ENCODE measurements around the gene GSPT1. TPM values are rescaled to one million over a fixed set of nuclear protein-coding genes. Genes with fewer than 3 reads are reported as not detected.
"Not testable (repeated sequence)": the region's sequence is repeated elsewhere in the genome, so short reads cannot be mapped to it uniquely, and the experiment has no call there.

GSPT1 gene
- total RNA-seq, 2 experiments from 2014 or later, result 111 to 176 TPM

GRCh38 chr16:11946433-11946832 is 30.7 kb upstream of the GSPT1 start:
- Mint-ChIP-seq H3K36me3 (no peaks in the 10 kb centered on the region), H3K4me1 (no peaks in the 10 kb centered on the region), H3K27me3 (no peaks in the 10 kb centered on the region), H3K9me3 (ENCODE audit: low read depth) (no peaks in the 10 kb centered on the region), H3K4me3 (no peak overlapping the region), H3K27ac (no peak overlapping the region)
- CTCF ChIA-PET, result interaction anchor here (0.7 kb wide), 1 partner anchor 122 kb away, joined by 3 read pairs; no protein-coding TSS in a partner anchor
- ATAC-seq, result no peak
- DNase-seq, result no peak

GRCh38 chr16:11941945-11942344 is 26.2 kb upstream of the GSPT1 start, which contains the start of gene NPIPB2:
TSS of gene NPIPB2 (minus strand) at chr16:11942045. CDS start at chr16:11942045, 0 bp downstream.
- H3K4me1 Mint-ChIP-seq; CTCF ChIA-PET; DNase-seq; H3K36me3 Mint-ChIP-seq; H3K9me3 Mint-ChIP-seq (ENCODE audit: low read depth); ATAC-seq; H3K27me3 Mint-ChIP-seq; H3K27ac Mint-ChIP-seq; H3K4me3 Mint-ChIP-seq: not testable (repeated sequence)

- ATAC-seq; H3K9me3 Mint-ChIP-seq (ENCODE audit: low read depth); H3K27me3 Mint-ChIP-seq; H3K27ac Mint-ChIP-seq; H3K4me1 Mint-ChIP-seq; H3K36me3 Mint-ChIP-seq; DNase-seq; CTCF ChIA-PET; H3K4me3 Mint-ChIP-seq: not testable (repeated sequence)
Observed at GRCh38 chr16:11927350-11927749, 11.6 kb upstream of the GSPT1 start.

- CTCF ChIA-PET; H3K27ac Mint-ChIP-seq; ATAC-seq; DNase-seq; H3K27me3 Mint-ChIP-seq; H3K4me3 Mint-ChIP-seq; H3K36me3 Mint-ChIP-seq; H3K4me1 Mint-ChIP-seq; H3K9me3 Mint-ChIP-seq (ENCODE audit: low read depth): not testable (repeated sequence)
Observed at GRCh38 chr16:11924046-11924445, 8.3 kb upstream of the GSPT1 start.

GRCh38 chr16:11916524-11917285 is 949 bp upstream of the GSPT1 start:
- peaks cover 10% of the 10 kb centered on the region for H3K27me3 Mint-ChIP-seq
- CTCF ChIA-PET, result interaction anchor here (1.6 kb wide), 1 partner anchor 119 kb away, joined by 8 read pairs; the partner anchor contains the start of gene ZC3H7A
- peak overlapping the region; percentile 92 for H3K27ac Mint-ChIP-seq
- no peaks in the 10 kb centered on the region for H3K9me3 Mint-ChIP-seq (ENCODE audit: low read depth)
- peaks cover 15% of the 10 kb centered on the region for H3K36me3 Mint-ChIP-seq
- ATAC-seq (no peak), DNase-seq (no peak)
- H3K4me3 Mint-ChIP-seq, result peak overlapping the region; percentile 85
- H3K4me1 Mint-ChIP-seq, result peaks cover 28% of the 10 kb centered on the region

- Mint-ChIP-seq H3K27ac (peak overlapping the region; percentile 95), H3K4me3 (peak overlapping the region; percentile 95), H3K27me3 (peaks cover 9% of the 10 kb centered on the region), H3K36me3 (peaks cover 18% of the 10 kb centered on the region), H3K9me3 (ENCODE audit: low read depth) (no peaks in the 10 kb centered on the region), H3K4me1 (peaks cover 39% of the 10 kb centered on the region)
- ATAC-seq (peak; percentile 17), DNase-seq (peak; percentile 54)
- CTCF ChIA-PET, result interaction anchor here (1.0 to 1.6 kb wide), 3 partner anchors 10 to 118 kb away, joined by 3 to 8 read pairs (median 3); partner anchors contain the start of genes SNX29 and ZC3H7A
Observed at GRCh38 chr16:11915114-11915643, 577 bp downstream of the GSPT1 start.

- no peak for ATAC-seq
- Mint-ChIP-seq H3K27me3 (peaks cover 4% of the 10 kb centered on the region), H3K9me3 (ENCODE audit: low read depth) (no peaks in the 10 kb centered on the region), H3K36me3 (peaks cover 18% of the 10 kb centered on the region), H3K27ac (peak overlapping the region; percentile 95), H3K4me3 (peak overlapping the region; percentile 95), H3K4me1 (peaks cover 40% of the 10 kb centered on the region)
- CTCF ChIA-PET, result interaction anchor here (1.1 kb wide), 2 partner anchors 153 to 287 kb away, joined by 3 read pairs; no protein-coding TSS in a partner anchor
- DNase-seq, result peak; percentile 66
Observed at GRCh38 chr16:11914210-11915113, 1.3 kb downstream of the GSPT1 start.

- Mint-ChIP-seq H3K4me1 (peaks cover 46% of the 10 kb centered on the region), H3K27ac (peak overlapping the region; percentile 95), H3K27me3 (peaks cover 1% of the 10 kb centered on the region), H3K9me3 (ENCODE audit: low read depth) (no peaks in the 10 kb centered on the region), H3K36me3 (peaks cover 26% of the 10 kb centered on the region), H3K4me3 (peak overlapping the region; percentile 95)
- ATAC-seq (no peak), DNase-seq (peak; percentile 60)
- CTCF ChIA-PET, result interaction anchor here (1.1 kb wide), 3 partner anchors 154 to 286 kb away, joined by 3 read pairs; no protein-coding TSS in a partner anchor
Observed at GRCh38 chr16:11913425-11914079, 2.2 kb downstream of the GSPT1 start.

GRCh38 chr16:11909653-11910545 is 5.9 kb downstream of the GSPT1 start:
- ATAC-seq (no peak), DNase-seq (no peak)
- Mint-ChIP-seq H3K4me3 (no peak overlapping the region), H3K9me3 (ENCODE audit: low read depth) (no peaks in the 10 kb centered on the region), H3K27me3 (no peaks in the 10 kb centered on the region), H3K27ac (no peak overlapping the region), H3K4me1 (peaks cover 48% of the 10 kb centered on the region), H3K36me3 (peaks cover 47% of the 10 kb centered on the region)
- CTCF ChIA-PET, result interaction anchor here (0.6 kb wide), 1 partner anchor 113 kb away, joined by 3 read pairs; the partner anchor contains the start of gene ZC3H7A

GRCh38 chr16:11907160-11907970 is 8.4 kb downstream of the GSPT1 start:
- no peak for DNase-seq
- Mint-ChIP-seq H3K27me3 (no peaks in the 10 kb centered on the region), H3K27ac (no peak overlapping the region), H3K4me1 (peaks cover 39% of the 10 kb centered on the region), H3K36me3 (peaks cover 43% of the 10 kb centered on the region), H3K9me3 (ENCODE audit: low read depth) (no peaks in the 10 kb centered on the region), H3K4me3 (no peak overlapping the region)
- CTCF ChIA-PET, result interaction anchor here (0.5 to 0.9 kb wide), 2 partner anchors 83 to 160 kb away, joined by 3 read pairs; no protein-coding TSS in a partner anchor
- no peak for ATAC-seq

GRCh38 chr16:11903906-11904305 is 11.8 kb downstream of the GSPT1 start:
- DNase-seq (no peak), ATAC-seq (no peak)
- Mint-ChIP-seq H3K9me3 (ENCODE audit: low read depth) (no peaks in the 10 kb centered on the region), H3K4me1 (peaks cover 41% of the 10 kb centered on the region), H3K27me3 (no peaks in the 10 kb centered on the region), H3K36me3 (peaks cover 35% of the 10 kb centered on the region), H3K27ac (no peak overlapping the region), H3K4me3 (no peak overlapping the region)
- CTCF ChIA-PET, result no interaction called here
